Heart left ventricle (tissue), 16 donors: ENCODE data around the gene FOXF2. TPM values are rescaled to one million over a fixed set of nuclear protein-coding genes. Genes with fewer than 3 reads are reported as not detected.
A peak's percentile ranks its signal among the peaks of the same experiment; 100 is the strongest.

ENCODE experiments used
- ATAC-seq, 4 donors: fragments of 200-7000 bp; cut with Tn5 transposase; one replicate each; pipeline ENCODE4 v1.9.1; 2020 to 2022; ENCODE audit warnings: moderate library complexity in 4 of 4, mild to moderate bottlenecking in 3 of 4, moderate number of reproducible peaks in 1 of 4
- DNase-seq, 5 donors: peaks; one replicate each; pipeline ENCODE4 v3.0.0-alpha.2; 2020
- H3K27ac ChIP-seq, 12 donors: fragments of 200-600 bp; sonication (generic) in 4 of 12; one replicate each; pipeline versions ENCODE4 v1.5.0 to v1.8.0; 2016 to 2022; ENCODE audit warnings: mild to moderate bottlenecking in 2 of 12
- H3K27me3 ChIP-seq, 9 donors: fragments of 200-600 bp; sonication (generic) in 2 of 9; one replicate each; pipeline versions ENCODE4 v1.5.1 to v1.8.0; 2016 to 2022; ENCODE audit warnings: mild to moderate bottlenecking in 3 of 9
- H3K36me3 ChIP-seq, 9 donors: fragments of 200-600 bp; sonication (generic) in 2 of 9; one replicate each; pipeline versions ENCODE4 v1.5.0 to v1.8.0; 2018 to 2022; ENCODE audit warnings: mild to moderate bottlenecking in 2 of 9
- H3K4me1 ChIP-seq, 12 donors: fragments of 200-600 bp; sonication (generic) in 4 of 12; one replicate each; pipeline versions ENCODE4 v1.5.0 to v1.8.0; 2016 to 2022; ENCODE audit warnings: mild to moderate bottlenecking in 3 of 12
- H3K4me3 ChIP-seq, 12 donors: fragments of 200-600 bp; sonication (generic) in 4 of 12; one replicate each; pipeline versions ENCODE4 v1.5.0 to v1.8.0; 2017 to 2022; ENCODE audit warnings: mild to moderate bottlenecking in 9 of 12, moderate library complexity in 4 of 12
- H3K9me3 ChIP-seq, 12 donors: fragments of 200-600 bp; sonication (generic) in 4 of 12; one replicate each; pipeline versions ENCODE4 v1.5.0 to v1.8.0; 2016 to 2022; ENCODE audit warnings: mild to moderate bottlenecking in 1 of 12
- POLR2A ChIP-seq, 2 donors: fragments of 450-650 bp; IDR thresholded peaks; one replicate each; pipeline ENCODE4 v1.6.1; 2017; ENCODE audit warnings: antibody characterized with exemption in 2 of 2, mild to moderate bottlenecking in 2 of 2, moderate library complexity in 2 of 2
- WGBS, 4 donors: extraction: QIAGEN DNeasy Blood & Tissue Kit in 2 of 4; methylation state at CpG; one replicate each; pipeline versions ENCODE4 v1.1.5 to v1.1.7; 2013 to 2018; 5-methylcytosine and 5-hydroxymethylcytosine counted together
- intact Hi-C, 10 donors: fragments of 100-400 bp; cut with DNase I; formaldehyde crosslinking; loops; one replicate each; pipeline versions ENCODE4 v1.11.1 to v1.14.2; 2022
- polyA plus RNA-seq, 2 donors: library from polyadenylated mRNA; stranded (reverse); fragments of 200-250 nt; gene quantifications; one replicate each; pipeline ENCODE4 v1.2.3, GENCODE V29; 2013
- total RNA-seq, 9 donors: library from RNA; depleted of rRNA in 2 of 9; stranded (reverse); fragments of >200 nt in 2 of 9; fragmentation: NEBNext Ultra II Directional in 3 of 9; extraction: Animal tissue kit (Norgen Biotek cat#: 25700) in 3 of 9; gene quantifications; one replicate each; pipeline versions ENCODE4 v1.1.0 to v1.2.4, GENCODE V29; 2016 to 2023
- TF ChIP-seq, protein P1 (sequence below), 12 donors: fragments of 200-600 bp; sonication (generic) in 4 of 12; IDR thresholded peaks; one replicate each; pipeline versions ENCODE4 v1.5.0 to v1.8.0; 2018 to 2022; ENCODE audit warnings: antibody characterized with exemption in 12 of 12, mild to moderate bottlenecking in 5 of 12
- donor health status: ischemic (EF 13 %, LVEDD 7.1; RV severe dilation, severe dysfunction).
- donor health status: healthy with polysubstance abuse.
- donor health status: DM: no; HTN: yes; CAD: no.
- donor health status: DM: no; HTN: no; CAD: no.
- donor health status: ischemic (EF 25% LVEDD 6.9; RV normal size, moderate dysfunction).
- donor health status: ischemic (EF 25% LVEDD 5.7; RV mildly dilated, moderate dysfunction).
- donor health status: healthy.
- donor health status: DM: yes; HTN: yes; CAD: no.
- donor health status: ischemic (EF 35%, LVEDD 5.7; RV mildly dilated, moderate dysfunction).
- donor health status: nonischemic (EF 11% LVEDD 7.7; RV severe dilation, severe dysfunction).
- donor health status: DM: yes; HTN: yes; CAD: no.
- donor health status: PGD.
- donor health status: ischemic (EF 29% LVEDD 5.4; RV normal size, mild dysfunction).
- donor health status: nonischemic (EF 23%, LVEDD 6.1; RV moderate dilation, normal function).

Gene FOXF2
- total and polyA plus RNA-seq, 11 donors, result 0.09 to 0.35 (median 0.16) TPM; not detected in 2

DNA sequence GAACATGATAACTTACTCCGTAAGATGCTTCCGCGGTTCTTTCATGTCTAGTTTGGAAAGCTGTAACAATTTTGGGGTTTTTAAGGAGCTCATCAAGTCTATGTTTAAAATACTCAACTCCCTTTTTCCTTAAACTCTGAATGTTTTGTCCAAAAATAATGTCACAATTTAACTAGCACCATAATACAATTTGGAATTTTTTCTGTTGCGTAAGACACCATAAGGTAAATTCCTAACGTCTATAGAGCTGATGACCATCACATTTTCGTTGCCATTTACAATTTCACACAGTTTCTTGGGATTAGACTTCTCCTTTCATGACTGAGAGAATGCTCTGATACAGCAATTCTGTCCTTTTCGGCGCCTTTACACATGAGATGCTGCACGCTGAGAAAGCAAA, 26.7 kb upstream of the FOXF2 start:
- H3K36me3 ChIP-seq, result no peaks in the 10 kb centered on the region
- TF ChIP-seq, protein P1, sequence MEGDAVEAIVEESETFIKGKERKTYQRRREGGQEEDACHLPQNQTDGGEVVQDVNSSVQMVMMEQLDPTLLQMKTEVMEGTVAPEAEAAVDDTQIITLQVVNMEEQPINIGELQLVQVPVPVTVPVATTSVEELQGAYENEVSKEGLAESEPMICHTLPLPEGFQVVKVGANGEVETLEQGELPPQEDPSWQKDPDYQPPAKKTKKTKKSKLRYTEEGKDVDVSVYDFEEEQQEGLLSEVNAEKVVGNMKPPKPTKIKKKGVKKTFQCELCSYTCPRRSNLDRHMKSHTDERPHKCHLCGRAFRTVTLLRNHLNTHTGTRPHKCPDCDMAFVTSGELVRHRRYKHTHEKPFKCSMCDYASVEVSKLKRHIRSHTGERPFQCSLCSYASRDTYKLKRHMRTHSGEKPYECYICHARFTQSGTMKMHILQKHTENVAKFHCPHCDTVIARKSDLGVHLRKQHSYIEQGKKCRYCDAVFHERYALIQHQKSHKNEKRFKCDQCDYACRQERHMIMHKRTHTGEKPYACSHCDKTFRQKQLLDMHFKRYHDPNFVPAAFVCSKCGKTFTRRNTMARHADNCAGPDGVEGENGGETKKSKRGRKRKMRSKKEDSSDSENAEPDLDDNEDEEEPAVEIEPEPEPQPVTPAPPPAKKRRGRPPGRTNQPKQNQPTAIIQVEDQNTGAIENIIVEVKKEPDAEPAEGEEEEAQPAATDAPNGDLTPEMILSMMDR (IDR thresholded peaks at IDR 0.05), result no peak
- no peaks in the 10 kb centered on the region for H3K9me3 ChIP-seq
- H3K4me1 ChIP-seq, result peaks cover 0 to 3% (median 0%) of the 10 kb centered on the region in 12 donors
- 87 to 90% (median 89%) methylated on average over 9 of the region's 9 CpGs for WGBS, 4 donors
- H3K27me3 ChIP-seq, result peaks cover 0 to 34% (median 5%) of the 10 kb centered on the region in 9 donors
- ATAC-seq (no peak), DNase-seq (no peak)
- no peak overlapping the region for H3K27ac ChIP-seq
- no peak overlapping the region for H3K4me3 ChIP-seq
- intact Hi-C loops, result no loop called here

DNA sequence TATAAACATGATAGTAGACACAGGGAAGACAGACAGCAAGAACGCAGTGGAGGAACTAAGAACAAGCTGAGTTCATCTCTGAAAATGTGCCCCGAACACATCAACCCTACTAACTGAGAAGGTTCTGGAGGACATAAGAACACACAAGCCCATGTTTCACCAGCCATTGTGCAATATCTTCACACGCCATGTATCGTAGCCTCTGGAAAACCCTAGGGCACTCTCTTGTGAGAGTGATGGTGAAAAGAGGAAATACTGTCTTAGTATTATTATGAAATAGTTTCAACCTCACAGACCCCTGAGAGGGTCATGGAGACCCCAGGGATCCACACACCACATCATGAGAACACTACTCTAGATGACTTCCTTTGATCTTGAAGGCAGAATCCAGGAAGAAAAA, 26.1 kb upstream of the FOXF2 start:
- intact Hi-C loops, result no loop called here
- Histone ChIP-seq H3K9me3 (no peaks in the 10 kb centered on the region), H3K4me1 (peaks cover 0 to 3% (median 0%) of the 10 kb centered on the region in 12 donors), H3K27me3 (peaks cover 0 to 37% (median 9%) of the 10 kb centered on the region in 9 donors), H3K36me3 (no peaks in the 10 kb centered on the region), H3K4me3 (no peak overlapping the region), H3K27ac (no peak overlapping the region)
- WGBS, 4 donors, result 73 to 88% (median 83%) methylated on average over 4 of the region's 4 CpGs
- TF ChIP-seq POLR2A (IDR thresholded peaks at IDR 0.05), result no peak
- TF ChIP-seq, protein P1 (IDR thresholded peaks at IDR 0.05), result no peak
- peak in 2 of 4 donors; percentile 41 to 42 for ATAC-seq
- DNase-seq, result no peak

DNA sequence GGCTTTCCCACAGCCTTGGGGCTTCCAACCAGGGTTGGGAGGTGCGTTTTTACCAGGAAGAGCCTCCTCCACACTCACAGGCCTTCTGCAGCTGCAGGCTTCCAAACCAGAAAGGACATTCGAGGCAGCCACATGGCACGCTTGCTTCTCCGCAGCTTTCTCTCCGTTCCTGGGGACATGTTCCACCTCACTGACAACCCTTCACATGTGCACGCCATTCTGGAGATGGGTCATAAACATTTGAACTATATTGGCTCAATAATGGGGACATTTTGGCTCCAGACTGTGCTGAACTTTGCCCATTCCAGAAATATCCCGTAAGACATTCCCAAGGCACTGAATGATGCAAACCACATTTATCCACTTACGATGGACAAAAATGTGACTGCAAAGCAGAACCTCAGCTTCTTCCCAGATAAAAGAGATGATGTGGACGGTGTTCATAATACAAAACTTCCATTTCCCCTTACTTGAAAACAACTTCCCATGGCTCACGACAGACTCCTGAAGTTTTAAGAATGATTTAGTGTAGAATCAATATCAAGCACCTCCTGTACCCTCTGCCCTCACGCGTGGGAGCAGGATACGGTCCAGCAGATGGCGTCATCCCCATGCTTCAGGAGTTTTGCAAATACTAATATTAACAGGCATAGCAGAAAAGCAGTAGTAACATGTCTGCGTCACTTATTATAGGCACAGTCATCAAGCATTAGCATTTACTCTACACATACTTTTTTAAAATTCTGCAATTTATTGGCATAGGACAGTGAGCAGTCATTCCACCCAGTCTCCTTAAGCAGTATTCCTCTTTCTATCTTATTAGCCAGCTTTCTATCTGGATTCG, 25.4 kb upstream of the FOXF2 start:
- Histone ChIP-seq H3K4me1 (peaks cover 0 to 3% (median 0%) of the 10 kb centered on the region in 12 donors), H3K27ac (no peak overlapping the region), H3K27me3 (peaks cover 0 to 40% (median 12%) of the 10 kb centered on the region in 9 donors), H3K36me3 (no peaks in the 10 kb centered on the region), H3K9me3 (no peaks in the 10 kb centered on the region), H3K4me3 (no peak overlapping the region)
- DNase-seq (no peak), ATAC-seq (peak; percentile 42 to 71 (median 54))
- whole genome bisulfite sequencing, 4 donors, result 48 to 55% (median 53%) methylated on average over 16 of the region's 16 CpGs
- intact Hi-C loops, result no loop called here
- no peak for TF ChIP-seq POLR2A (IDR thresholded peaks at IDR 0.05)
- TF ChIP-seq, protein P1 (IDR thresholded peaks at IDR 0.05), result peak in 5 of 12 donors; percentile 8 to 33 (median 20)

DNA sequence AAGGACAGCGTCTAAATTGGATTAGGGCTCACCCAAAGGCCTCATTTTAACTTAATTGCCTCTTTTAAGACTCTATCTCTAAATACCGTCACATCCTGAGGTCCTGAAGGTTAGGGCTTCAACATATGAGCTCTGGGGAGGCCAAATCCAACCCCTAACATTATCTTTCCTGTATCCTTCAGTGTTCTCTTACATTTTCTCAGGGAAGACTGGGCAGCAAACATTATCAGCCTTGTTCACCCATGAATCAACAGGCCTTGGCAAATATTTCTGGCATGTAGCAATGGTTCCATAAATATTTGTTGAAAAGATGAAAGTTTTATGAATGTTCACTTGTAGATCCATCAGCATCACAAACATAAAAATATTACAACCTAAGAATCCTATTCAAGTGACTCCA, 24.6 kb upstream of the FOXF2 start:
- Histone ChIP-seq H3K27me3 (peaks cover 0 to 32% (median 11%) of the 10 kb centered on the region in 9 donors), H3K4me3 (no peak overlapping the region), H3K4me1 (peaks cover 0 to 3% (median 0%) of the 10 kb centered on the region in 12 donors), H3K27ac (no peak overlapping the region), H3K36me3 (no peaks in the 10 kb centered on the region), H3K9me3 (no peaks in the 10 kb centered on the region)
- WGBS, 4 donors, result 63 to 80% (median 70%) methylated on average over 2 of the region's 2 CpGs
- ATAC-seq (no peak), DNase-seq (no peak)
- no peak for TF ChIP-seq POLR2A (IDR thresholded peaks at IDR 0.05)
- TF ChIP-seq, protein P1 (IDR thresholded peaks at IDR 0.05), result no peak
- intact Hi-C loops, result no loop called here
